ENCODE data around the gene TANC1.

DNA sequence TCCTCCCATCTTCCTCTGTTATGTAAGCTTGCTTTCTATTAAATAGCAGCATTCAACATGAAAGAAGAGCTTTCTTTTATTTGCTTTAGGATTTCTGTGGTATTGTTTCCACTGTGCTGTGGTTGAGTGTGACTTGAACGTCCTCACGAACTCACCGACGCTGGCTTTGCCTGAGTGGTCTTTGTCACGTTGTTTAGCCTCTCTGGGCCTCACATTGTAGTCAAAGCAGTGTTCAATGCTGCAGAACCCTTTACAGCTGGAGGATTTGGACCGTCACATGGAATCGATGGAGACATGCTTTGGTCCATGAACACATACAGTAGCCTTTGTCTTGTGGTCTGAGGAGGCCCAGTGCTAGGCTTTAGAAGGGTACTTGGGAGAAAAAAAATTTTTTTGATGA is 66.3 kb downstream of the TANC1 start:
- TF ChIP-seq, protein P1, sequence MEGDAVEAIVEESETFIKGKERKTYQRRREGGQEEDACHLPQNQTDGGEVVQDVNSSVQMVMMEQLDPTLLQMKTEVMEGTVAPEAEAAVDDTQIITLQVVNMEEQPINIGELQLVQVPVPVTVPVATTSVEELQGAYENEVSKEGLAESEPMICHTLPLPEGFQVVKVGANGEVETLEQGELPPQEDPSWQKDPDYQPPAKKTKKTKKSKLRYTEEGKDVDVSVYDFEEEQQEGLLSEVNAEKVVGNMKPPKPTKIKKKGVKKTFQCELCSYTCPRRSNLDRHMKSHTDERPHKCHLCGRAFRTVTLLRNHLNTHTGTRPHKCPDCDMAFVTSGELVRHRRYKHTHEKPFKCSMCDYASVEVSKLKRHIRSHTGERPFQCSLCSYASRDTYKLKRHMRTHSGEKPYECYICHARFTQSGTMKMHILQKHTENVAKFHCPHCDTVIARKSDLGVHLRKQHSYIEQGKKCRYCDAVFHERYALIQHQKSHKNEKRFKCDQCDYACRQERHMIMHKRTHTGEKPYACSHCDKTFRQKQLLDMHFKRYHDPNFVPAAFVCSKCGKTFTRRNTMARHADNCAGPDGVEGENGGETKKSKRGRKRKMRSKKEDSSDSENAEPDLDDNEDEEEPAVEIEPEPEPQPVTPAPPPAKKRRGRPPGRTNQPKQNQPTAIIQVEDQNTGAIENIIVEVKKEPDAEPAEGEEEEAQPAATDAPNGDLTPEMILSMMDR (optimal IDR thresholded peaks at IDR 0.05 in 1 of 3, IDR thresholded peaks at IDR 0.05 in 1 of 3, conservative IDR thresholded peaks at IDR 0.05 in 1 of 3; ENCODE audit: extremely low read depth in 1 of 3, insufficient read depth in 2 of 3, low read length in 3 of 3), result no peak
- TF ChIP-seq EZH2 (IDR thresholded peaks at IDR 0.05; ENCODE audit: low read length), result no peak
